ENCODE measurements around the gene MGAT5B.

The MGAT5B gene

DNA sequence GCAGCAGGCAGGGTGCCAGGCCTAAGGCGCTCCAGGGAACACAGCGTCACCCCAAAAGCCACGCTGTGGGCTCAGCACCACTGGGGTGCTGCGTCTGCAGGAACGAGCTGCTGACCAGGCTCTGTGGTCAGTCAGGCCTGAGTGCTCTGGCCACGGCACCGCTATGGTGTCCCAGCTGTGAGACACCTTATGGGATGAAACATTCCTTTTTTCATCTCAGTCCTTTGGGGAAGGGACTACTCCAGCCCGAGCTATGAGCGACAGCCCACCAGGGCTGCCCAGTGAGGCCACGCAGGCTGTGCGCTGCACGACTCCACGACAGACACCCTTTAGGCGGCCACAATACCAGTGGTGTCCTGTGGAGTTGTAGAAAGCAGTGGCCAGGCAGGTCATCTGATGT, 11.1 kb downstream of the MGAT5B start:
- H3K4me3 ChIP-seq (ENCODE audit: extremely low read depth, insufficient read depth, low read length, poor library complexity, severe bottlenecking) = no peak overlapping the region
- 90 to 94% methylated on average over 10 to 14 of the region's 14 CpGs for WGBS, 2 experiments (ENCODE audit: insufficient coverage in 2 of 2)
- H3K36me3 ChIP-seq (ENCODE audit: control insufficient read depth, insufficient read depth, low read length) = peaks cover 19% of the 10 kb centered on the region

DNA sequence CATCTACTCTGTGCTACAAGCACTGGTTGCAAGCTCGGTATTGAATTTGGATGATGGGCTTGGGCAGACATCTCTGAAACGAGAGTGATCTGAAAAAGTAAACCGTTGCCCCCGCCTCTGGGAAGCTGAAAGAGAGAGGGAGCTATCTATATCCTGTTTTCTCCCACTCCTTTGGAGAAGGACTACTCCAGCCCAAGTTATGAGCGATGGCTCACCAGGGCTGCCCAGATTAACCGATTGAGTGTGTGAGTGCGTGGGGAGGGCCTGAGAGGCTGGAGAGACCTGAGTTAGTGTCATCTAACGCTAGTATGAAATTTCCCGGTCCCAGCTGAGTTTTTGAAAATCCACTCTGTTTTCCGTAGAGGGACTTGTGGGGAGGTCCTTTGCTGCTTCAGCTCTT, 11.5 kb downstream of the MGAT5B start:
- Histone ChIP-seq H3K4me1 (ENCODE audit: control insufficient read depth, insufficient read depth, low read length, poor library complexity, severe bottlenecking) (no peaks in the 10 kb centered on the region), H3K4me3 (ENCODE audit: extremely low read depth, insufficient read depth, low read length, poor library complexity, severe bottlenecking) (no peak overlapping the region), H3K27ac (ENCODE audit: low read depth, low read length, severe bottlenecking) (no peak overlapping the region), H3K36me3 (ENCODE audit: control insufficient read depth, insufficient read depth, low read length) (peaks cover 17% of the 10 kb centered on the region), H3K9me3 (ENCODE audit: control insufficient read depth, low read length) (no peaks in the 10 kb centered on the region)
- WGBS, 2 experiments (ENCODE audit: insufficient coverage in 2 of 2) = 88 to 94% methylated on average over 5 to 9 of the region's 10 CpGs

More for the DNA sequence above, 11.1 kb downstream of the MGAT5B start:
- H3K27ac ChIP-seq (ENCODE audit: low read depth, low read length, severe bottlenecking) = no peak overlapping the region
- H3K9me3 ChIP-seq (ENCODE audit: control insufficient read depth, low read length) = no peaks in the 10 kb centered on the region
- H3K4me1 ChIP-seq (ENCODE audit: control insufficient read depth, insufficient read depth, low read length, poor library complexity, severe bottlenecking) = no peaks in the 10 kb centered on the region

DNA sequence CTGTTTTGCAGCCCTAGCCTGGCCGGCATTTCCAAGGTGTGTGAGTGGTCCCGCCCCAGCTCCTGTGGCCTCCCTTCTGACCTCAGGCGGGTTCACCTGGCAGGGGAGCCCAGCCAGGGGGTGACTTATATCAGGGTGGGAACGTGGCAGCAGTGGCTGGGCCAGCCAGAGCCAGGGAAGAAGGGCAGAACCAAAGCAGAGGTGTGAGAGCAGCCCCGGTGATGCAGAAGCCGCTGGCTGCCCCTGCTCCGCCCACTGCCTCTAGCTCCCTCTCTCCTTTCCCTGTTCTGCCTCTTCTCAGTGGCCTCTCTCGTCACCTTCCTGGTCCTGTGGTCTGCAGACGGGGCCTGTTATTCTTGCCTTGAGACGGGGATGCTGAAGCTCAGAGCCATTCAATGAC, 12.1 kb downstream of the MGAT5B start:
- Histone ChIP-seq H3K4me3 (ENCODE audit: extremely low read depth, insufficient read depth, low read length, poor library complexity, severe bottlenecking) (no peak overlapping the region), H3K27ac (ENCODE audit: low read depth, low read length, severe bottlenecking) (no peak overlapping the region), H3K4me1 (ENCODE audit: control insufficient read depth, insufficient read depth, low read length, poor library complexity, severe bottlenecking) (no peaks in the 10 kb centered on the region), H3K9me3 (ENCODE audit: control insufficient read depth, low read length) (no peaks in the 10 kb centered on the region), H3K36me3 (ENCODE audit: control insufficient read depth, insufficient read depth, low read length) (peaks cover 12% of the 10 kb centered on the region)
- whole genome bisulfite sequencing, 2 experiments (ENCODE audit: insufficient coverage in 2 of 2) = 57 to 60% methylated on average over 10 of the region's 10 CpGs

DNA sequence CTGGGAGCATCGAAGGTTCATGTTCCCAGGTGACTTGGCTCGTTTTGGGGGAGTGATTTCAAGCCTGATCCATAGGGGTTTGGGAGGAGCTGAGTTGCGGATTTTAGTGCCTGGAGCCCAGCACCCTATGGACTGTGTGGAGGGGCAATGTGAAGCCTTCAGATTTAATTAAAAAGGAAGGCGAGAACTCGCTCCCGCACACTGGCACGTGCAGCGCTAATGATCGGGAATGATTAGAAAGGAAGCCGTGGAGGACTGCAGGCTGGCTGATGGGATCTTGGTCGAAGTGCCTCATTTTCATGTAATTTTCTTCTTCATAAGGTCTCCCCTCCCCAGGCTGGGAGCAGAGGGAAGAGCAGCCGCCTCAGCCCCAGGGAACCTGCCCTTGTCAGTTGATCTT, 12.8 kb downstream of the MGAT5B start:
- Histone ChIP-seq H3K4me3 (ENCODE audit: extremely low read depth, insufficient read depth, low read length, poor library complexity, severe bottlenecking) (no peak overlapping the region), H3K36me3 (ENCODE audit: control insufficient read depth, insufficient read depth, low read length) (peaks cover 5% of the 10 kb centered on the region), H3K9me3 (ENCODE audit: control insufficient read depth, low read length) (no peaks in the 10 kb centered on the region), H3K27ac (ENCODE audit: low read depth, low read length, severe bottlenecking) (no peak overlapping the region), H3K4me1 (ENCODE audit: control insufficient read depth, insufficient read depth, low read length, poor library complexity, severe bottlenecking) (no peaks in the 10 kb centered on the region)
- WGBS, 2 experiments (ENCODE audit: insufficient coverage in 2 of 2) = 93% methylated on average over 9 to 10 of the region's 12 CpGs

GRCh38 chr17:76881408-76881807, 13.2 kb downstream of the MGAT5B start:
- Histone ChIP-seq H3K4me3 (ENCODE audit: extremely low read depth, insufficient read depth, low read length, poor library complexity, severe bottlenecking) (no peak overlapping the region), H3K9me3 (ENCODE audit: control insufficient read depth, low read length) (no peaks in the 10 kb centered on the region), H3K4me1 (ENCODE audit: control insufficient read depth, insufficient read depth, low read length, poor library complexity, severe bottlenecking) (no peaks in the 10 kb centered on the region), H3K36me3 (ENCODE audit: control insufficient read depth, insufficient read depth, low read length) (peaks cover under 1% of the 10 kb centered on the region), H3K27ac (ENCODE audit: low read depth, low read length, severe bottlenecking) (no peak overlapping the region)
- 91 to 92% methylated on average over 6 of the region's 6 CpGs for WGBS, 2 experiments (ENCODE audit: insufficient coverage in 2 of 2)

DNA sequence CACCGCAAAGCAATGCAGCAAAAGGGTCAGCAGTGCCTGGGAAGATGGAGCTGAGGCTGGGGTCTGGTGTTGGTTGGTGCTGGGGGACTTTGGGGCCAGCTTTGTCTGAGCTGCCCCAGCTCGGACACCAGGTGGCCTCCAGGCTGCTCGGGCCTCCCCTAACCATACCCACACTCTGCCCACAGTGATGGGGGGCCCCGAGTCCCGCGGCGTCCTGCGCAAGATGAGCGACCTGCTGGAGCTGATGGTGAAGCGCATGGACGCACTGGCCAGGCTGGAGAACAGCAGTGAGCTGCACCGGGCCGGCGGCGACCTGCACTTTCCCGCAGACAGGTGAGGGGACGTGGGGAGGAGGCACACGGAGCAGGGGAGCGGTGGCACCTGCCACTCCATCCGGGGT, 13.8 kb downstream of the MGAT5B start:
- no peaks in the 10 kb centered on the region for H3K9me3 ChIP-seq (ENCODE audit: control insufficient read depth, low read length)
- no peaks in the 10 kb centered on the region for H3K4me1 ChIP-seq (ENCODE audit: control insufficient read depth, insufficient read depth, low read length, poor library complexity, severe bottlenecking)
- 93 to 94% methylated on average over 15 to 18 of the region's 20 CpGs for WGBS, 2 experiments (ENCODE audit: insufficient coverage in 2 of 2)

GRCh38 chr17:76883744-76884525, 15.7 kb downstream of the MGAT5B start:
- Histone ChIP-seq H3K4me3 (ENCODE audit: extremely low read depth, insufficient read depth, low read length, poor library complexity, severe bottlenecking) (no peak overlapping the region), H3K36me3 (ENCODE audit: control insufficient read depth, insufficient read depth, low read length) (no peaks in the 10 kb centered on the region), H3K4me1 (ENCODE audit: control insufficient read depth, insufficient read depth, low read length, poor library complexity, severe bottlenecking) (no peaks in the 10 kb centered on the region), H3K27ac (ENCODE audit: low read depth, low read length, severe bottlenecking) (no peak overlapping the region), H3K9me3 (ENCODE audit: control insufficient read depth, low read length) (no peaks in the 10 kb centered on the region)
- 91 to 98% methylated on average over 9 to 10 of the region's 10 CpGs for WGBS, 2 experiments (ENCODE audit: insufficient coverage in 2 of 2)

More for the DNA sequence above, 13.8 kb downstream of the MGAT5B start:
- Histone ChIP-seq H3K36me3 (ENCODE audit: control insufficient read depth, insufficient read depth, low read length) (no peaks in the 10 kb centered on the region), H3K27ac (ENCODE audit: low read depth, low read length, severe bottlenecking) (no peak overlapping the region), H3K4me3 (ENCODE audit: extremely low read depth, insufficient read depth, low read length, poor library complexity, severe bottlenecking) (no peak overlapping the region)

- Histone ChIP-seq H3K9me3 (ENCODE audit: control insufficient read depth, low read length) (no peaks in the 10 kb centered on the region), H3K36me3 (ENCODE audit: control insufficient read depth, insufficient read depth, low read length) (no peaks in the 10 kb centered on the region), H3K27ac (ENCODE audit: low read depth, low read length, severe bottlenecking) (no peak overlapping the region), H3K4me3 (ENCODE audit: extremely low read depth, insufficient read depth, low read length, poor library complexity, severe bottlenecking) (no peak overlapping the region), H3K4me1 (ENCODE audit: control insufficient read depth, insufficient read depth, low read length, poor library complexity, severe bottlenecking) (no peaks in the 10 kb centered on the region)
- WGBS, 2 experiments (ENCODE audit: insufficient coverage in 2 of 2) = 44 to 66% methylated on average over 6 to 12 of the region's 16 CpGs
These were observed 17.0 kb downstream of the MGAT5B start for GRCh38 chr17:76884995-76885893.

DNA sequence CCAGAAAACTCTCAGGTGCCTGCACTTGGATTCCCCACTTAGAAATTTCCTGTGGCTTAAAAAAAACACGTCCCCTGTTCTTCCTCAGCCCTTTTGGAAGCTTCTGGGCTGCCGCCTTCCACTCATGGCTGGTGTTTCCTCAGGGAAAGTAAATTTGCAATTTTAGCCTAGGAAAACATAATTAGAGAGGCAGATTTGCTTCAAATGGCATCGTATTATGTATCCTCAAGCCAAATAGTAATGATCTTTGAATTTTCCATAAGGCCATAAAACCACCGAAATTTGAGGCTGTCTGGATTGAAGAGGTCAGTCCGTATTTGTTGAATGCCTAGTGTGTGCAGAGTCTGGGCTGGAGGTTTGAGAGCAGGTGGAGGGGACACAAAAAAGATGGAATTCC, 17.7 kb downstream of the MGAT5B start:
- WGBS, 2 experiments (ENCODE audit: insufficient coverage in 2 of 2) = 100% methylated on average over 3 to 4 of the region's 5 CpGs
- no peaks in the 10 kb centered on the region for H3K9me3 ChIP-seq (ENCODE audit: control insufficient read depth, low read length)
- H3K36me3 ChIP-seq (ENCODE audit: control insufficient read depth, insufficient read depth, low read length) = no peaks in the 10 kb centered on the region
- H3K27ac ChIP-seq (ENCODE audit: low read depth, low read length, severe bottlenecking) = no peak overlapping the region
- H3K4me3 ChIP-seq (ENCODE audit: extremely low read depth, insufficient read depth, low read length, poor library complexity, severe bottlenecking) = no peak overlapping the region
- H3K4me1 ChIP-seq (ENCODE audit: control insufficient read depth, insufficient read depth, low read length, poor library complexity, severe bottlenecking) = no peaks in the 10 kb centered on the region

DNA sequence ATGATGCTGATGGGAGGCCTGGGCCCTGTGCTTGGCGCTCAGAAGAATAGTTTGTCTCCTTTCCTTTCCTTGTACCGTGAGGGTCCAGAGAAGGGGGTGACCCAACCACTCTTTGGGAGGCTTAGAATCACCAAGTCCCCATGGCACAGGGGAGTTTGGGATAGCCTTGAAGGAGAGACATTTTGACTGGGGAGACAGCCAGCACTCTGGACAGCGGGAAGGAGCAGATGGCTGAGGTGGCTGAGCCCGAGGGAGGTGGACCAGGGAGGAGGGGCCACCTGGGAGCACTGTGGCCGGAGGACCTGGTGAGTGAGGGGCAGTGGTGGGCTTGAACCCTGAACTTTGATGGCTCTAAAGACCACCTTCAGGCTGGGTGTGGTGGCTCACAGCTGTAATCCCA, 18.2 kb downstream of the MGAT5B start:
- Histone ChIP-seq H3K9me3 (ENCODE audit: control insufficient read depth, low read length) (no peaks in the 10 kb centered on the region), H3K4me3 (ENCODE audit: extremely low read depth, insufficient read depth, low read length, poor library complexity, severe bottlenecking) (no peak overlapping the region), H3K4me1 (ENCODE audit: control insufficient read depth, insufficient read depth, low read length, poor library complexity, severe bottlenecking) (no peaks in the 10 kb centered on the region), H3K27ac (ENCODE audit: low read depth, low read length, severe bottlenecking) (no peak overlapping the region), H3K36me3 (ENCODE audit: control insufficient read depth, insufficient read depth, low read length) (no peaks in the 10 kb centered on the region)
- WGBS, 2 experiments (ENCODE audit: insufficient coverage in 2 of 2) = 80 to 88% methylated on average over 4 of the region's 5 CpGs
